ENCODE results near the gene MAPK8.

Gene MAPK8

DNA sequence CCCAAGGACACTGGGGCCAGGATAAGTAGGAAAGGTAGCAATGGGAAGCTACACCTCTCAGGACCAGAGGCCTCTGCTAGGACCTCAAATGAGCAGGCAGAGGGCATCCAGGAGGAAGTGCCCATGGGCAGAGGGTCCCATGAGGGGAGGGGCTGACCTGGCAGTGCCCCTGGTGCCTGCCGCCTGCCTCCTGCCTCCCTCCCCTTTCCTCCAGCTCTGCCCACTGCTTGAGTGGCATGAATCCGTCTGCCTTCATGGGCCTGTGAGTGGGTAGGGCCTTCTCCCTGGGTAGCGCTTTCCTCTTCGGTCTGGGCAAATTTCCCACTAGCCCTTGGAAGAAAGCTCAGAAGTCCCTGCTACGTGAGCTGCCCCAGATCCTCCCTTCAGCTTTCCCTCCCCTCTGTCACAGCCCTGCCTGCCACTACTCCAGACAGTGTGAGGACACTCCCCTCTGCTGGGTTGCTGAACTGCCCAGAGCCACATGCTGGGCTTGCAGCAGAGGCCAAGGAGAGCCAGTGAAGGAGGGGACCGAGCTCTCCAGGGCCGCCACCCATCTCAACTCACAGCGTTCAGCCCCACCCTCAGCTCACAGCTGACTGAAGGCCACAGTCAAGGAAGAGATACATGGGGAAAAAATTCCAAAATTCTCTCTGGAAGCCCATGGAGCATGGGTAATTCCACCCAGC, 157.0 kb downstream of the MAPK8 start:
- DNase-seq (ENCODE audit: low read depth): no peak

DNA sequence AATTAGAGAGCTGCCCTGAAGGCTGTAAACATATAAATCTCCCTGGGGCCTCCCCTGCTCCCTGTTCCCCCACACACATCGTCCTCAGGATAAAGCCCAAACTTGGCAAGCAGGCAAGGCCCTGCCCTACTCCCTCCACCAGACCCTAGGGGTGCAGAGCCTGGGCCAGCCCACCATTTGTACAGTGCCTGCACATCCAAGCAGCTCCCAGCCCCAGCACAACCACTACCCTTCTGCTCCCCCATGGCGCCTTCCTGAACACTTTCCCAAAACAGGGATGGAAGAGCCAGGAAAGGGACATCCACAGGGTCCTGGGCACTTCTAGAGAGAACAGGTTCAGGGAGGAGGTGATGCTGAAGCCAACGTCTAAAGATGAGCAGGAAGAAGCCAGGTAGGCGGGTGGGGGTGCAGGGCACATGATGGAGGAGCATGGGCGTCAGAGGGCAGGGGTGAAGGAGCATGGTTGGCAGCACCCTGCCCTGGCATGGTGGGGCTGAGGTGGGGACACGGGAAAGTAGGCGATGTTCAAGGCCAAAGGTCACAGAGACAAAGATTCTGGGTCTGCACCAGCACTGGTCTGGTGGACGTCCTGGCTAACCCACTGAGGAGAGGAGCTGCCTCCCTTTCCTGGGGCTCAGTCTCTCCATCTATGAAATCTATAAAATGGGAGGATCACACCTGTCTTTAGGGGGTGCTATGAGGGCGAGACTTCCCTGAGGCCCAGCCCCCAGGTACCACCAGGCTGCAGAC, 157.8 kb downstream of the MAPK8 start:
- no peak for DNase-seq (ENCODE audit: low read depth)

DNA sequence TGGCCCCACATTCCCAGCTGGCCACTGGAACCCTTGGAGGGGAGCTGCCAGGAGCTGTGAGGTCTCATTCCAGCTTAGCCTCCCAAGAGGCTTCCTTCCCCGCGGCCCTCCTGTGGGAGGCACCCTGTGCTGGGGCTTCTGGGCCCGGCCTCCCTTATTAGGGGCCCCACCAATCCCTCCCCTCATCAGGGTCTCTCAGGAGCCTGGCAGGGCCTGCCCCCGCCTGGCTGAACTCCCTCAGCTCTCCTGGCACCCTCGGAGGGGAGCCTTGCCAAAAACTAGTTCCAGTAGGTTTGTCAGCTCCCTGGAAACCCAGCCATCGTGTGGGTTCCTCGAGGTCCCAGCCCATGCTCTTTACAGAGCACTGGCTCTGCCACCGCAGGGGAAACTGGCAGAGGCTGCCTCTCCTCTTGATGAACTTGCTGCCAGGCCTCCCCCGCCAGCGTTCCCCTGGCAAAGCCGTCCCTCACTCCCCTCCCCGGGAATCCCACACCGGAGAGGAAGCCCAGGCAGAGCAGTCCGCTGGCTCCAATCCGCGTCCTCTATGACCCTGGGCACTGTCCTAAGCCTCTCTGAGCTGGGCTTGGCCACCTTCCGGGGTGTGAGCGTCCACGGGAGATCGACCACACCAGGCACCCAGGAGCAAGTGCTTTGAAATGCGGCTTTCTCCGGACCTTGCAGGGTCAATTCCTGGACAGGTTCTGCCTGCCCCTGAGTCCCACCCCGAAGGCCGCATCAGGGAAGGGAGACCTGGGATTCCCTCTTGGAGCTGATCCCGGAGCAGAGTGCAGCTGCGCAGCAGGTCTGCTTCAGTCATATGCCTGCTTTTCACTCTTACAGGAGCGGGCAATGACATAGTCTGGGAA, 158.6 kb downstream of the MAPK8 start:
- DNase-seq (ENCODE audit: low read depth): no peak

DNA sequence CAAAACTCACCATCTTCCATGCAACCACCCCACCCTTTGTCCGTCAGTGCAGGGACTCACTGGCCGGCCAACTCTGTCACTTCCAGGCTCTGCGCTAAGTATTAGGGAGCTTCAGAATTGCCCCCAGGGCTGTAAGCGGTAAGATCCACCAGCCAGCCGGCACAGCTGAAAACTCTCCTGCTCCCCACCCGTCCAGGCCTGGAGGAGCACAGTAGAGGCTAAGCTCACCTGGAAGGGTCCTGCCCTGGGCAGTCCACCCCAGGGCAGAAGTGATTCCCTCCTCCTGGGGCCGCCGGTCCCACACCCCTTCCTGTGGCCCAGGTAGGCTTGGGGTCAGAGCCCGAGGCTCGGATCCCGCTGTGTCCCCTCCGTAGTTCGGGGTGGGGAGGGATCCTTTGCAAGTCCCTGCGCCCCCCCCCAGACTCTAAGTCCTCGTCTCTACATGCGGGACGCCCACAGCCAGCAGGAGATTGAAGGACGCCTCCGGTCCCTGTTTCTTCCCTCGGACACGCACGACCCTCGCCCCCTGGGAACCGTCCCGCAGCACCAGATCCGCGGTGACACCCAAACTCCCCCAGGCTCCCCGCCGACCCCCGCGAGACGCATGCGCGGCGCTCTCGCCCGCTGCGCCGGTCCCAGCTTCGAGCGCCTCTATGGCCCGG, 159.5 kb downstream of the MAPK8 start:
- no peak for DNase-seq (ENCODE audit: low read depth)

DNA sequence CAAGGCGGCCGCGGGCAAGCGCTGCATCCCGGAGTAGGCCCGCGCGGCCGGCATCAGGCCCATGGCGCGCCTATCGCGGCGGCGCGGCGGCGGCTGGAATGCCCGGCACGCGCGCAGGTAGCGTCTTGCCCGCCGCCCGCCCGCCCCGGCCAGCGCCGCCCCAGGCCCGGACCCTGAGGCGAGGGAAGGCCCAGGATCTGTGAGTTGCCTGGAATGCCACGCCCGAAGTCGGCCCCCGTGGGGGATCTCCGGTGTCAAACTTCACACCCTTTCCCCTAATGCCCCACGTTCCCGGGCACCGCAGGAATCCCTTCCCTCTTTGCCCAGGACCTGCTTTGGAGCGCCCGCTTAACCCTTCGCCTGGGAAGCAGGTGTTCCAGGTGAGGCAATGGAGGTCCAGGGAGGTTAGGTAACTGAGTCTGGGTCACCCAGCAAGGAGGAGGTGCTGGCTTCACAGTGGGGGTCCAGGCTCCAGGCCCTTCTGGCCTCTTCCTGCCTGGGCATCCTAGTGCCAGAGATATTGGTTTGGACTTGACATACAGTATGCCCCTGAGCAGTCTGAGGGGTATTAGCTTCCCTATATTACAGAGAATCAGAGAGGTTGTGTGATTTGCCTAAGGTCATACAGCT, 160.2 kb downstream of the MAPK8 start:
- no peak for DNase-seq (ENCODE audit: low read depth)

DNA sequence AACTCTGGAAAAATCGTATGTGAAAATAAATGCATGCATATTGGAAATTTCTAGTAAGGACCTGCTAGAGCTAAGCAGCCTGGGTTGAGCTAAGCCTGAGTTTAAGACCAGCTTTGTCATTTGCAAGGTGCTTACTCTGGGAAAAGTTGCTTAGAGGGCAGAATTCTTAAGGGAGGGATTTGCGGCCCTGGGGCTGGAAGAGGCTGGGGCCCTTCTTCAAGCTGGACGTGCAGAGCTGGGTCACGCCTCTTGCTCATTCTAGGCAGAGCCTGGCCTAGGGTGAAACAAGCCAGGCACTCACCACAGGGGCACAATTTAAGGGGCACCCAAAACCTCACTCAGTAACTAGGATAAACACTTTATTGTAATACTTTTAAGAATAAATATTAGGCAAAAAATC, 161.2 kb downstream of the MAPK8 start:
- no peak for DNase-seq (ENCODE audit: low read depth)

DNA sequence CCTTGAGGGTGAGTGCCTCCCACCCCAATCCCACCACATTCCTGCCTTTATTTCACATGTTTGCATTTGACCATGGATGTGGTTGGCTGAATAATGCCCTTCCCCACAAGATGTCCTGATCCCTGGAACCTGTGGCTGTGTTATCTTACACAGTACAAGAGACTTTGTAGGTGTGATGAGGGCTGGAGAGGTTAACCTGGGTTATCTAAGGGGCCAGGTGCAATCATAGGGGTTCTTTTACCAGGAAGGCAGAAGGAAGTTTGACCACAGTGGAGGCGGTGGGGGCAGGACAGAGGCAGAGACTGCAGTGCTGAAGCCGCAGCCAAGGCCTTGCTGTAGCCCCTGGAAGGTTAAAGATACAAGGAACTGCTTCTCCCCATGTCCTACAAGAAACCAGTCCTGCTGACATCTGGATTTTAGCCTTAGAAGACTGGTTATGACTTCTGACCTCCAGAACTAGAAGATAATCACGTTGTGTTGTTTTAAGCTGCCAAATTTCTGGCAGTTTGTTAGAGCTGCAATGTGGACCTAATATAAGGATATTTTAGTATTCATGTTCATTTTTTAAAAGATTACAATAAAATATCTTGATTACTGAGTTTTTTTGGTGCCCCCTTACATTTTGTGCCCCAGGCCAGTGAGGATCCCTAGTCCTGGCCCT, 161.8 kb downstream of the MAPK8 start:
- no peak for DNase-seq (ENCODE audit: low read depth)

DNA sequence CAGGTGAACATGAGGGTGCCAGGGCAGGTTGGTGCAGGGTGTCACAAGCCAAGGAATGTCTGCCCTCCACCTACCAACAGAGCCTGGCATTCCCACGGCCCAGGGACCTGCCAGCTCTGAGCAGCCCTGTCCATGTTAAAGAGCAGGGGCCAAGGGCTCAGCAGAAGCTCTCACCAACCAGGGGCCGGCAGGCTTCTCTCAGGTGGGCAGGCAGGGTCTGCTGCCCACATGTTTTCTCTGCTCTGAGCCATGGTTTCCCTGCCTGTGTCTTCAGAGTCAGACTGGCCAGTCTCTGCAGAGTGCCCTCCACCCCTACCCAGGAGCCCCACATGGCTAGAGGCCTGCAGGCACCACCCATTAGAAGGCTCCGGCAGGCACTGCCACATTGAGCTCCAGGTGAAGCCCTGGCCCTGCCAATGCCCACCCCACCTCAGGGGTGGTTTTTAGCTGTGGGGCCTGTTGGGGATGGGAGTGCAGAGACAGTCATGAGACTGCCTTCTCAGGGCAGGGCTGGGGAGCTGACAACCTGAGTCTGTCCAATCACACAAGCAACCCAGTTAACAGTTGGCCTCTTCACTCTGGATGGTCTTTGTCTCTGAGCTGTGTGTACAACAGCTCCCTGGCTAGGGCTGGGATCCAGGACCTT, 162.5 kb downstream of the MAPK8 start:
- no peak for DNase-seq (ENCODE audit: low read depth)

DNA sequence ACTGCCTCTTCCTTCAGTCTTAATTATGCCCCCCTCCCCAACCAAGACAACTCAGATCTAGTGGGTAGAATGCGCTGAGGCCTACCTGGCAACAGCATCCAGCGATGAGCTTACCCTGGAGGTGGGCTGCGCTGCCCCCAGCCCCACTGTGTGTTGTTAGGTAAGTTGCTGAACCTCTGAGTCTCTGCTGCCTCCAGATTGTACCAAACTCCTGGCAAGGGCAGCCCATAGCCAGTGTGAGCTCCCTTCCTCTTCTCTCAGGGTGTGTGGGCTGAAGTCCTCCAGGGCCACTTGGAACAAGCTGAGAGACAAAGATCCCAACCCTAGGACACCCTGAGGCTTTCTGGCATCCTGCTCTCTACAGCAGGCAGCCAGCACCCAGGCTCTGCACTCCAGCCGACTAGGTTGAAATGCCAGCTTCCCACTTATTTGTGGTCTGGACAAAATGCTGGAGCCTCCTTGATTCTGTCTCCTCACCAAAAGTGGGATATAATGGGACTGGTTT, 163.1 kb downstream of the MAPK8 start:
- DNase-seq (ENCODE audit: low read depth): no peak

DNA sequence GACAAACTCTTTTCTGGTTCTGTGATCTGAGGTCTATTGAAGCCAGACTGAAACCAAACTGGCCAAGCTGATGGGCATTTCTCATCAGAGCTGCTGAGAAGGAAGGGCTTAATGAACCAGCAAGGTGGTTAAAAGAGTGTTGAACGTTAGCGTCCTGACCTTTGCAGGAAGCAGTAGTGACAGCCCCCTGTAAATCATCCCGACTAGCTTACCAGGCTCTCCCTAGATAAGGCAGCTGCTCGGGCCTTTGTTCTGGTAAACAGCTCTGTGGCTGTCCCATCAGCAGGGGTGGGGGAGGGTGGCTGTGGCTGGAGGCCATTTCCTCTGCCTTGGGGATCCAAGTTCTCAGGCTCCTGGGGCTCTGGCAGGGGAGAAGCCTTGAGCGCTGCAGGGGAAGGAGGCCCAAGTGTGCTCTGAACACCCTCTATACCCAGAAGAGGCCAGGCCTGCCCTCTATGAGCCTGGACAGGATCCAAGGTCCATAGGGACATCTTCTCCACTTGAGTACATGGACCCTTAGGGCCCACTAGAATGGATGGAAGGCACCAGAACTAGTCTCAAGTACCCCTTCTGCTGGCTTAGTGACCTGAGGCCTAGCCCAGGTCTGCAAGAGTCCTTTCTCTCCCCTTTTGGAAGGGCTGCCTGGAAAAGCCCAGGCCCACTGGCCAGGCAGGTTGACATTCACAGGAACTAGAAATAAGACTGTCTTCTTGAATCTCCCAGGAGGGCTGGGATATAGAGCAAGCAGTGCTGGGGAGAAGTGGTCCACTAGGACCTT, 163.8 kb downstream of the MAPK8 start:
- DNase-seq (ENCODE audit: low read depth): no peak

DNA sequence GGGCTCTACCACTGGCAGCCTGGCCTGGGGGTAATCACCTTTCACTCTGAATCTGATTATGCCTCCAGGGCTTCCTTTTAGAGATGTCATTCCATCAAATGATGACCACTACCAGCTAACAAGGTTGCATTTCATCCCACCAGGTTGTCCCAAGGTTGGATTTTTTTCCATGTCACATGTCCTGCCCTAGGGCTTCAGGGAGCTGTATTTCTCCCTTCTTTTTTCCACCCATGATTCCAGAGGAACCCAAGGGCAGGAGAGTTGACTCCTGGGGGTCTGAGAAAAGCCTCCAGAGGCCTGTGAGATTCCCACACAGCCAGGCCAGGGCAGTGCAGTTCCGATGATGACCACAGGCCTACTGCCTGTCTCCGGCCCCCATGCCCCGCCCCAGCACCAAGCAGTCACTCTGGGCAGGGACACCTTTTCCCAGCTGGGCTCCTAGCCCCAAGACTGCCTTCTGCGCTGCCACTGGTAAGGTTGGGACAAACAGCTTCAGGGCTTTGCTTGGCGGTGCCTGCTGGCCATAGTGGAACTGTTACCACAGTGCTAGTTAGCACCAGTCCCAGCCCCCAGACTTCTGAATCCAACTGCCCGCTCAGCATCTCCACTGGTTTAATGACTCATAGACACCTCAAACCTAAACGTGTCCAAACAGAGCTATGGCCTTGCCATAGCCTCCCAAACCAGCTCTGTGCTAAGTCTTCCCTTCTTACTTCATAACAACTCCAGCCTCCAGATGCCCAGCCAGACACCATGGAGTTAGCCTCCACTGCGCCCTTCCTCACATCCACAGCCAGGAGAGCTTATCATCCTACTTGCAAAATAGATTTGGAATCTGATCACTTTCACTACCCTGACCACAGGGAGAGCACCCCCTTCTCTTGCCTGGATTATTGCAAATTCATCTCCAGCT, 164.7 kb downstream of the MAPK8 start:
- no peak for DNase-seq (ENCODE audit: low read depth)

DNA sequence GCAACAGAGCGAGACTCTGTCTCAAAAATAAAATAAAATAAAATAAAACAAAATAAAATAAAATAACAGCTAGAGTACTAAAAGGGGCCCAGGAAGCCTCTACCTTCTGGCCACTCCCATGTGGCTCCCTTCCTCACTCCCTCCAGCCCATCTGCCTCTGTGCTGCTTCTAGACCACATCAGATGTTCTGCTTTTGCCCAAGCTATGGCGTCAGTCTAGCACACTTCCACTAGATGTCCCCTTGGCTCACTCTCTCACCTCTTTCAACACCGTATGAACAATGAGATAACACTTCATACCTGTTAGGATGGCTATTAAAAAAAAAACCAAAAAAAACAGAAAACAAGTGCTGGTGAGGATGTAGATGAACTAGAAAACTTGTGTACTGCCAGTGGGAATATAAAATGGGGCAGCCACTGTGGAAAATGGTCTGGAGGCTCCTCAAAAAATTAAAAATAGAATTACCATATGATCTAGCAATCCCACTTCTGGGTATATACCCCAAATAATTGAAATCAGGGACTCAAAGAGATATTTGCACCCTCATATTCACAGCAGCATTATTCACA, 166.1 kb downstream of the MAPK8 start:
- DNase-seq (ENCODE audit: low read depth): no peak

DNA sequence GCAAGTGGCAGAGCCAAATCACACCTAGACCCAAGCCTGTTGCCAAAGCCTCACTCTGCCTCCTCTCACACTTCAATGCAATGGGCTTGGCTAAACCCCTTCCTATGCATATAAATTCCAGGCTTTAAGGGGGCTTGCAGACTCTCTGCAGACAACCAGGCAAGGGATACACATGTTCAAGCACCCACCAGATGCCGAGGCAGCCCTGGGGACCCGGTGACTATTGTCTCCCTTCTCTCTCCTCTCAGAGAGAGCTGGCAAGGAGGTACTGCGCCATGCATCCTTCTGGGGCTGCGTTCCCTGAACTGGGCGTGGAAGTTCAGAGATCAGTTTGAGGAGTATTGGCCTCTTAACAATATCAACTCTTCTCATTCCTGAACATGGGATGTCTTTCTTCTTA, 167.2 kb downstream of the MAPK8 start:
- no peak for DNase-seq (ENCODE audit: low read depth)

DNA sequence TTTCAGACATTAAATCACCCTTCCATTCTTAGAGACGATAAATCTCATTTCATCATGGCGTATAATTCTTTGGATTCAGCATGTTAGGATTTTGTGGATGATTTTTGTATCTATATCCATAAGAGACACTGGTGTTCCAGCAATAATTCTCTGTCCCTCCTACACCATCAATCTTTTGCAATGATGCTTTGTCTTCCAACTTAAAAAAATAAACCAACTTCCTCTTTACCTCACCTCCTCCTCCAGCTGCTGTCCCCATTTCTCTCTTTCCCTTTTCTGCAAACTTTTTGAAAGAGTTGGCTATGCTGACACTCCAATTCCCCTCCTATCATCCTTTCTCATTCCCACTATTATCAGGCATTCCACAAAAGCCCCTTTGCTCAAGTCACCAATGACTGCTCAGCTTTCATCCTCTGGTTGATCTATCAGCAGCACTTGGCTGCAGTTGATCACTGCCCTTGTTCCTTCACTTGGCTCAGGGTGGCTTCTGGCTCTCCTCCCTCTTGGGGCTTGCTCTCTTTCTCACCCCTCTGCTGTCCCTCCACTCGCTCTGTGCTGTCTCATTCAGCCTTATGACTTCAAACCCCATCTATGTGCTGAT, 168.4 kb downstream of the MAPK8 start:
- DNase-seq (ENCODE audit: low read depth): no peak

DNA sequence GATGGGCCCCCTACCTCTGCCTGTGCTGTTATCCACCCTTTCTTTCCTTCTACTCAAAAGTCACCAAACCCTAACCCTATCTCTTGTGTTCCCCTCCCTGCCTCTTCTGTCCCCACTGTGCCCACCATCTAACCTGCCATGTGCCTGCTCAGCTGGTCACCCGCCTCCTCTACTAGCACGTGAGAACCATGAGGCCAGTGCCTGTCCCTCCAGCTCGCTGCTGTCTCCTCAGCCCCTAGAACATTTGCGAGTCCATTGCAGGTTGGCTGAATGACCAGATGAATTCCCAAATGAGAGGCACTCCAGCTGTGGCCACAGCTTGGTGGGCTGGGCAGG, 169.4 kb downstream of the MAPK8 start:
- no peak for DNase-seq (ENCODE audit: low read depth)

DNA sequence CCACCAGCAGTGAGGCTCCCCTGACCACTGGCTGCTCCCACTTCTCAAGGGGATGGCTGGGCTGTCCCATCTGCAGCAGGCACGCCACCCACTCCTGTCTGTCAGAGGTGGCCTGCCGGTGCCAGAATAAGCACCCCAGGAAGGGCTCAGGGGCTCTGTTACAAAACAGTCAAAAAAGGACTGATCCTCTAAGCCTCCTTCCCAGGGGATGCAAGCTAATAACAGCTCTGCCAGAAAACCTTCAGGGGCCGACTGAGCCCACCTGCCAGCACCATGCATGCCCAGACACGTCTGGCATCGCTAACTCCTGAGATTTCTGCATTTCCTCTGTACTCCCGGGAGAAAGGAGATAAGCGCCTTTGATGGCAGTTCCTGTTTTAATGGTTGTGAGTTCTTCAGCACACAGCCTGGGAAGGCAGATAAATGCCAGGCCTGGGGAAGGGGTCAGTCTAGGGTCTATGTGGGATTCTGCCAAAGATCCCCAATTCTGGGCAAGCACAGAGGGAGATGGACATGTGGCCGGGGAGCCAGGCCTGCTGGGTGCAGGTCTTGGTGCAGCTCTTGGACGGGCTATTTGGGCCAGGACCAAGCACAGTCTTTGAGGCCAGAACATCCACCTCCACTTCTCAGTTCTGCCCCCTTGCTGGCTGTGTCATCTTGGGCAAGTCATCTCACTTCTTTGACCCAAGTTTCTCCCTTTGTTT, 170.0 kb downstream of the MAPK8 start:
- DNase-seq (ENCODE audit: low read depth): no peak

DNA sequence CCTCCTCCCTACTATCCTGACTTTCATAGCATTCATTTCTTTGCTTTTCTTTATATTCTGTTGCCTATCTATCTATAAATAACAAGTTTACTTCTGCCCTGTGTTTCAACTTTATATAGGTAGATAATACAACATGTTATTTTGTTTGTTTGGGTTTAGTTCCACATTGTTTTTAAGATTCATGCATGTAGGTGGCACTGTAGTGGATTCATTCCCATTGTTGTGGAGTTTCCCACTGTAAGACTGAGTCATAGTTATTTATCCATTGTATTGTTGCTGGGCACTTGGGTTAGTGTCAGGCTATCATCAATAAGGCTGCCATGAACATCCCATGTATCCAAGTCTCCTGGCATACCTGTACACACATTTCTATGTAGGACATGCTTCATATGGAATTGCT, 170.7 kb downstream of the MAPK8 start:
- no peak for DNase-seq (ENCODE audit: low read depth)

Data from stimulated activated CD4-positive, alpha-beta T cell treated with anti-CD3 and anti-CD28 coated beads, Interleukin-2, amount 100 ng/mL, for 4 hours (primary cell).